ENCODE results near the gene POC1A.
A peak's percentile ranks its signal among the peaks of the same experiment; 100 is the strongest.

The POC1A gene

DNA sequence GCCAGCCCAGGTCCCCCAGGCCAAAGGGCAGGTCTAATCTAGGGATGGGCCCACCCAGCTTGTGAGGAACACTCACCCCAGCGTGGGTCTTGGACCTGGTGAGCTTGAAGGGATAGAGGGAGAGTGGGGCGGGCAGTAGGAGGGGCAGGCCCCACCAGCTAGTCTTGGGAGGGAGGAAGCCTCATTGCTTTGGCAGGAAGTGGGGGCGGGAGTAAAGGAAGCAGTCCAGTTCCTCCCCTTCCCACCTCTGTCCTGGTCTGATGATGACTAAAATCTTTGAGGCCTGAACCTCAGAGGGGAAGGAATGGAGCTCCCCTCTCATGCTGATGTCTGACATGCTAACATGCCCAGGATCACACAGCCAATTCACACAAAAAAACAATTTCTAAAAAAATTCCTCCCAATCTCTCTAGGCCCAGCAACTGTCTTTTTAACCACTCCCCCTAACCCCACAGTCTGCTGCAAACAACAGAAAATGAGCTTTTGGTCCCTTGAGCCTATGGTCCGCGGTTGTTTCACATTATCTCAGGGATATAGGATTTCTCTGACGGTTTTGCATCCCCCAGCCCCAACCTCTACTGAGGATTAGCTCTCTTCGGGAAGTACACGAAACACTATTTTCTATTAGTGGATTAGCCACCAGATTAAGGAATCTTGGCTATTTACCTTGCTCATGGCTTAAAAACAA lies 67.1 kb downstream of the POC1A start:
- FAIRE-seq (no peak), DNase-seq (ENCODE audit: low spot score) (no peak)

DNA sequence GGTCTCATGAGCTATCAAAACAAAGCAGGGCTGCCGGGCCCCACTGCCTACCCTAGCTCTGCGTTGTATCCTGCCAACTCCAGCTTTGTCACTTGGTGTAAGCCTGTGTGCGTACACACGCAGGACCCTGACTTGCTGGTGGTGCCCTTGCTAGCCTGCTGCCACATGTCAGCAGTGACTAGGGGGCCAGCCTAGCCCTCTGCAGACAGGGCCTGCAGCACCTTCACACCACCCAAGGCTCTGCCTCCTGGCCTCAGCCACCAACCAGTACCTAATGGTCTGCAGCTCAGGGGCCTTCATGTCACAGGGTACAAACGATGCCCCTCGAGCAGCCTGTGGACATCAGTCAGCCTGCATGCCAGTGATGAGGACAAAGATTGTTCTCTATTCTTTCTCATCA lies 67.8 kb downstream of the POC1A start:
- DNase-seq (ENCODE audit: low spot score): no peak
- FAIRE-seq: no peak

DNA sequence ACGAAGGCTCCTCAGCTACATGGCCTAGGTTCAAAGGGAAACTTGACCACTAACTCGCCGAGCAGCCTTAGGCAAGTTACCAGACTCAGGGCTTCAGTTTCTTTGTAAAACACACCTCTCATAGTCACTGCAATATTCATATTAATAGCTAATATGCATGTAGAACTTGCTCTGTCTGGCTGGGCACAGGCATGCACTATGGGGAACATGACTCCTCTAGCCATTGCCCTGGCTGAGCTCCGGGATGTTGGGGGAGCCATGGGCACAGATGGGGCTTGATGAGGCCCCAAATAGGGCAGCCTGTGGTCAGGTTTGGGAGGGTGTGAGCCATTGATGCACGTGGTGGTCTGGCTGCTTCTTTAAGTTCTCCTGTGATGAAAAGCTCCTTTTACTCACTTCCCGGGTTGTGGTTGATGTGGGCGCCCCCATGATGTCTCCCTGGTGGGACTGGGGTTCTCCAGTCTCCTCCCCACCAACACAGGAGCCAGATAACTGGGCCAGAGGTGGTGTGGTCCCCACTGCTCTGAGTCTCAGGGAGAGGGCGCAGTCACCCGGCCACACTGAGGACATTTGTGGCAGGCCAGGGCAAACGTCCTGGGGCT lies 68.4 kb downstream of the POC1A start:
- DNase-seq (ENCODE audit: low spot score): no peak
- no peak for FAIRE-seq

DNA sequence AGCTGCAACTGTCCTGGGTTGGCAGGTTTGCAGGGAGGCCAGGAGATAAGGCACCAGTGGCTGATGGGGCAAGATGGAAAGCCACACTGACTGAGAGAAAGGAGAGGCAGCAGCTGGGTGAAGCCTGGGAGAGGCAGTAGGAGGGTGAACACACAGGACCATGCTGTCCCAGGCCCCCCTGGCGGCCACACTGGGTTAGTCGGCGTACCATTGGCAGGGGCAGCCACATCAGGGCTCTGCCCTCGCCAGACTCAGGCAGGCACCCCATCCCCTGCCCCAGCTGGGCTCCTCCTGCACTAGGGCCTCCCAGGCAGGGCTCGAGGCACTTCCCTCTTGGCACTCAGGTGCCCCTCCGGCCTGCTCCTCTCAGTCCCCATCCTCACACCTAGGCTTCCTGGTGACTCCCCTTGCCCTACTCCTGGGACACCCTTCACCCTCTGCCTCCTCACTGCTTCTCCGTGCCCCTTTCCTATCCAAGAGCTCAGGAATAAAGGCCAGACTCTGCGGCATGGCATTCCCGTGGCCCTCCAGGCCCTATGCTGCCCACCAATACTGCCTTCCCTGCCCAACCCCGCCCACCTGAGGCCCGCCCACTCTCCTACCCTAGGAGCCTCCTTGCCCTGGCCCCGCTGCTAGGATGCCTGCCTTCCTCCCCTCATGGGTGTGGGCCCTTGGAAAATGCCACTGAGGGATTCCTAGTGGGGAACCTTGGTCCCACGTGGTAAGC lies 69.1 kb downstream of the POC1A start:
- DNase-seq (ENCODE audit: low spot score) (no peak), FAIRE-seq (no peak)

DNA sequence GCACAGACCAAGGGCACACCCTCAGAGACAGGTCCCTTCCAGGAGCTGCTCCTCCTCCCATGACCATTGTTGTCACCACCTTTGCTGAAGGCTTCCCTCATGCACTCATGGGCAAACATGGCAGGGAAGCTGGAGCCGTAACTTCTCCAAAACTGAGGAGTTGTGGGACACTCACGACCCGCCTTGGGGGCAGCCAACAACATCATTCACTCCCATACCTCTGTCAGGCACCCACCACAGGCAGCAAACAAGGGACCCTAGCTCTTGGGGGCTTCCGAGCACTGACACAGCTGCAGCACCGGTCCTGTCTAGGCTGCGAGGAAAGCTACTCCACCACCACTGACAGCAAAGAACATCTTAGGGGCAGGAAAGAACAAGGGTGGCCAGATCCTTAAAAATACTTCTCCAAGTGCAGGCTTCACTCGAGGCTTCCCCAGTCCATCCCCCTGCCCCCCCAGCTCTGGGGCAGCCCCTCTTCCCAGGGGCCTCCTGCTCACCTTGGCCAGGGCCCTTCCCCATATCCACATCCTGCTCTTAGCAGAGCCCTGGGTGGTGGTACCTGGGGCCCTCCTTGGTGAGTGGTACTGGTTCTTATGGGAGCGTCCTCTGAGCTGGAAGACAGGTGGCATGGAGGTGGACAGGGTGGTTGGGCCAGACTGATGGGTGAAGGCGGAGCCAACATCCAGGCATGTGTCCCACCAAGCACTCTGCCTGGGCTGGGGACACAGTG lies 69.8 kb downstream of the POC1A start:
- no peak for FAIRE-seq

DNA sequence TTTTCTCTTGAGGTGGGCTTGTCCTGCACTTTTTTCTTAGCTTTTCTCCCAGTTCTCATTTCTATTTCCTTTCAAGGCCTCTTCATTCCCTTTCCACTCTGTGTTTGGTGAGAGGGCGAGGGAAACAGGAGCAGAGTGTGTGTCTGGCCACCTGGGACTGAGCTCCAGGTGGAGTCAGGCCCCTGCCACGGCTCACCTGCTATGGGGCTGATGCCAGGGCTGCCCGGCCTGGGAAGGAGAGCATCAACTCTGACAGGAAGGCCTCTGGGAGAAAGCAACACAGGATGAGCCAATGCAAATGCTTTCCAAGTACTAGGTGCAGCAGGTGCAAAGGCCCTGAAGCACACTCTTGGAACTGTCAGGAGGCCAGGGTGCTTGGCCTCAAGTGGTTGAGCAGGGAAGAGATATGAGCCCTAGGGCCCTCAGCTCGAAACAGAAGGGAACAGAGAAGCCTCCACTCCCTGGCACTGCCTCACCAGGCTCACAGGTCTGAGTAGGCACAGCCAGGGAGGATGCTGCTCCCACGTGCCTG lies 70.6 kb downstream of the POC1A start:
- FAIRE-seq: no peak

More for the DNA sequence above, 69.8 kb downstream of the POC1A start:
- no peak for DNase-seq (ENCODE audit: low spot score)

DNA sequence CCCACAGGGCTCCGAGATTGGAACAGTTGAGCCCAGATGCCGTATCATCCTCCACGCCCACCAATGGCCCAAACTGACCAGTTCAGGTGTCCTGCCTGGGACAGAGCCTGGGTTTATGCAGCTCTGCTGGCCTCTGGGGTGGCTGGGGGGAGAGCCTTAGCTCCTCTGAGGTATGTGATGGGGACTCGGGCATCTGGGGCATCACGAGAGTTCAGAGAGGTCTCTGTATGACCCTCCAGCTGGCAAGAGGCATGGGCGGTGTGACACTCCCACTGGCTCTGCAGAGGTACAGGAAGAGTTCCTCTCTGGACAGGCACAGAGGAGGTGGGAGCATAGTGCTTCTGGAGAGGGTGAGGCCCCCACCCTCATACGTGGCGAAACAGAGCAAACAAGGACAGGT lies 71.3 kb downstream of the POC1A start:
- FAIRE-seq (peak; percentile 63), DNase-seq (ENCODE audit: low spot score) (no peak)

More for the DNA sequence above, 70.6 kb downstream of the POC1A start:
- no peak for DNase-seq (ENCODE audit: low spot score)

DNA sequence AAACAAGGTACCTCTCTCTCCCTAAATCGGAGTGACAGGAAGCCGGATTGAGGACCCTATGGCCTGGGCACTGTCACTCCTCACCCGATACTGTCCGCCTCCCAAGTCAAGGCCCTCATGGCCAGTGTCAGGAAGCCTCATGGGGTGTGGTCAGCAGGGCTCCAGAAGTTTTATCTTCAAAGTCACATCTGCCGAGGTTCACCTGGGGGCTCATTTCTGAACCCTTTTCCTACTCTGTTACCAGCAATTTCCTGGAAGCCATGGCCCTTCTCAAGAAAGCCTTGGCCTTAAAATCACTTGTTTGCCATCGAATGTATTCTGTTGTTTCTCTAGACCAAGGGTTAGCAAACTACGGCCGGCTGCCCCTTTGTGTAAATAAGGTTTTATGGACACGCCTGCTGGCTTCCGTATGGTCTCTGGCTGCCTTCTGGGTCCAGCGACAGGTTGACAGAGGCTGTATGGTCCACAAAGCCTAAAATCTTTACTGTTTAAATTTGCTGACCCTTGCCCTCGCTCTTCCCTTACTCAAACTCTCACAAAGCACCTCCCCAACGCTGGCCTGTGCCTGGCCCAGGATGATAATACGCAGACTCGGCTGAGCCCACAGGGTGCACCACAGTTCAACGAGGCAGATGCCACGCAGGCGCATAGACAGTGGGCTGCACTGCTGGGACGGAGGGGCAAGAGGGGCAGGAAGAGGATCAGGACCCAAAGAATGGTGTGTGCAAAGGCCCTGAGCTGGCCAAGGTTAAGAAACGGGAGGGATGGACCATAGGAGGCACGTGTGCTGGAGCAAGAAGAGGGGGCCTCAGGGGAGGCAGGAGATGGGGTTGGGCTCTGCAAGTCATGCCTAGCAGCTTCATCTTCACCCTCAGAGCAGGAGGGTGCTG lies 73.1 kb downstream of the POC1A start:
- no peak for FAIRE-seq
- no peak for DNase-seq (ENCODE audit: low spot score)

DNA sequence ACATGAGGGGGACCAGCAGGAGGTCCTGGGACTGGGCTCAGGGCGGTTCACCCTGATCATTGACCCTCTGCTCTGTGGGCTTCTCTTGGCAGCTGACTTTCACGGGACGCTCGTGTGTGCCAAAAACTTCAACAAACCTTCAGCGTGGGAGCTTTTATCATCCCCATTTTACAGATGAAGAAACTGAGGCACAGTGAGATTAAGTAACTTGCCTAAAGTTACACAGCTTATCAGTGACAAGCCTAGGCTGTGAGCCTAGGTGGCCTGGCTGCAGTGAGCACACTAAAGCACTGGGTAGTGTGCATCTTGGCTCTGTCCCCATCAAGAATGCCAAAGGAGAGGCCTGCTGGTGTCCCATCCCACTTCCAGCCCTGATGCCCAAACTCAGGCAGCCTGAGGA lies 74.3 kb downstream of the POC1A start:
- no peak for FAIRE-seq

DNA sequence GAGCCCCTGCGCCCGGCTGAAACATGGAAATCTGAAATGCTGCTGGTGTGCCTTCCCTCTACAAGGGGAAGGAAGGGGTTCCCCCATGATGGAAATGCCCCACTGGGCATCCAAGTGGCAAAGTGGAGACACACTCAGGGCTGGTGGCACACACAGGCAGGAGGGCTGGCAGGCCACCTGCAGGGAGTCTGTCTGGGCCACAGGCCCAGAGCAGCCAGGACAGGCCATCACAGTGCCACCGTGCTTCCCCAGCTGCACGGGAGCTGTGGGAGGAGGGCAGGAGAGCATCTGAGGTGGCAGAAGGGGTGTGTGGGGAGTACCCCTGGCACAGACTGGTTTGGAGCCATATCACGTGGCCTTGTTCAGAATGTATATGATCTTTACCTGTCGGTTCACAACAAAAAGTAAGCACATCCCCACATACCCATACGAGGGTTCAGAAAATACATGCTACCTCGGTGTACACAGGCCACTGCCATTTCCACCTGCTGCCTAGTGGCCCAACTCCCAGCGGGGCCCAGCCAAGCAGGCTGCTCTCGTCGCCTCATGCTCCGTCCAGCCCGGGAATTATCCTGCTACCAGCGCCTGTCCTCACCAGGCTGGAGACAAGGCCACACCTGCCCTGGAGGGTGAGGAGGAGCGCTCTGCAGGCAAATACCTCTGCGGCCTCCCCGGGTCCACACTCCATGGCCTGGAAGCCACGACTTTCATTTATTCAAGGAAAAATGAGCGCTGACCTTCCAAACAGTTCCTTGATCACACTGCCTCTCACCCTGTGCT lies 75.3 kb downstream of the POC1A start:
- DNase-seq (ENCODE audit: low spot score): no peak
- no peak for FAIRE-seq

More for the DNA sequence above, 74.3 kb downstream of the POC1A start:
- DNase-seq (ENCODE audit: low spot score): no peak

DNA sequence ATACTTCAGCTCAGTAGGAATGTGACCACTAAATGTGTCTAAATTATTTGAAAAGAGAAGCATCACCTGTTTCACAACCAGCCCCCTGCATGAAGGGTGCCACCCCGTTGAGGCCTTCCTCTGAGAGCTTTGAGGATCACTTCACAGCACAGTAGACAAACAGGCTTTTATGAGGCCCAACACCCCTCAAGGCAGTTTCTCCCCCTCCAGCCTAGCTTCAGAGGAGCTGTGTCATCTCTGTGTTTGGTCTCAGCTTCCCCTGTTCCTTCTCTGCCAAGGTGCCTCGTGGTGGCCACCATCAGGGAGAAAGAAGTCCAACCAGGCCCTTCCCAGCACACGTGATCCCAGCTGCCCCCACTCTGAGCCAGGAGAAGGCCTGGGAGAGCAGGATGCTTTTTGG lies 76.3 kb downstream of the POC1A start:
- DNase-seq (ENCODE audit: low spot score) (no peak), FAIRE-seq (no peak)

DNA sequence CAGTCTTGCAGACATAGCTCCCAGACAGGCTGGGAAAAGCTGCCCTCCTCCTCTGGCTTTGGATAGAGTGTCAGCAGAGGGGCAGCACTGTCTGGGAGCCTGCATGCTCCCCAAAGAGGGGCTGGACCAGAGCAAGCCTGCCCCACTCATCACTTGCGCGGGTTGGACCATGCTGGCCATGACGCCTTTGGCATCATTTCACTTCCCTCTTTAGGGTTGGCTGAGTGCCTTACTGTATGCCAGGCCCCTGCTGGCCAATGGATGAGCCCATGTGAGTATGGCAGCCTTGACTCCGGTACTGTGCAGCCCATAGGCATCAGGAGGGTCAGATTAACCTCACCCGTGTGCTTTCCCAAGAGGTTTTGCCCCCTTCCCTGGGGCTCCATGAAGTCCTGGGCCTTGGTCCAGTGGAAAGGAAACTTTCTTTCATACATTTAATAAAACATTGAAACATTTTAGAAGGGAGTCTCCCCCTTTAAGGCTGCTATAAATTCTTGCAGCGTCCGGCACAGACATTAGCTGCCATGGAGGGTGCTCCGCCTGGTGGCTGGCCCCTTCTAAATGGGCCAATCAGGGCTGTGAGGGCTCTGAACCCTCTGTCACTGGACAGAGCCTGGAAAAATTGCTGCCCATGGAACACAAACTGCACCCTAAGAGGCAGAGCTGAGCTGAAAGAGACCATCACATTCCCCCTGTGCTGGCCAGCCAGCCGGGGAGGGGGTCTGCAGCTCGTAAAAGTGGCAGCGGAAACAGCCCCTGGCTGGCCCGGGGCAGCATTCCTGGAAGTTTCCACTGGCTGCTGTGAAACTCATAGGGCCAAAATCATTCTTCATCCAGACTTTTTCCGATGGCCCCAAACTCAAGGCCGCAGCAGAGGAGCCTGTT lies 77.1 kb downstream of the POC1A start:
- no peak for DNase-seq (ENCODE audit: low spot score)
- FAIRE-seq: no peak

DNA sequence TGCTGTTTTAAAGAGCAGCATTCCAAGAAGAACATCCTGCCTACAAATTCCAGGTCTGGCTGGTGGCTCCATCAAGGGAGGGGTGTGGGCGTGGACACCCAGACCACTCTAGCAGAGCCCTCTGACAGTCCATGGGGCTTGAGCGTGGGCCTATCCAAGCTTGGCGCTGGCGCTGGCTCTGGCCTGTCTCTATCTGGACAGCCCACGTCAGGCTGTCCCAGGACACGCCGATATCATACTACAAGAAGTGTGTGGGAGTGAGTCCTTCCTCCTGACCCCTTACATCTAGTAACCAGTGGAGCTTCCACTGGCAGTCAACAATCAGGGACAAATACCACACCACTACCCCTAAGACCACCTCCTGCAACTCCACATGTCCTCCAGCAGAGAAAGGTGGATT lies 80.7 kb downstream of the POC1A start:
- DNase-seq (ENCODE audit: low spot score): no peak
- no peak for FAIRE-seq

DNA sequence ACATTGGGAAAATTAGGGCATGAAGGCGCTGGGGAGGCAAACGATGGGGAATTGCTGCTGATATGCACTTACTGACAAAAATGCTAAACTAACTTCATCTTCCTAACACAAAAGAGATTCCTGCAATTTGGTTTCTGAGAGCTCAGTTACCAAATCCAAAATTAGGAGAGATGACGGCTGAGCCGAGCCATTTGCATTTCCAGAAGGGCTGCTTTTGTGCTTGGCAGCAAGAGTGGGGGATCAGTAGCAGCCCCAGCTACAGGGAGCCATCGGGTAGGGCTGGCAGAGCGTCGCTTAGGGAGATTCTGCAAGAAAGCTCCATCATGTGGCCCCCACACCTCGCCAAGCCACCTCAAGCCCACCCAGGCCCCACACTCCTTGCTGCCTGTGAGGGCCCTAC lies 81.8 kb downstream of the POC1A start:
- no peak for FAIRE-seq
- DNase-seq (ENCODE audit: low spot score): no peak

DNA sequence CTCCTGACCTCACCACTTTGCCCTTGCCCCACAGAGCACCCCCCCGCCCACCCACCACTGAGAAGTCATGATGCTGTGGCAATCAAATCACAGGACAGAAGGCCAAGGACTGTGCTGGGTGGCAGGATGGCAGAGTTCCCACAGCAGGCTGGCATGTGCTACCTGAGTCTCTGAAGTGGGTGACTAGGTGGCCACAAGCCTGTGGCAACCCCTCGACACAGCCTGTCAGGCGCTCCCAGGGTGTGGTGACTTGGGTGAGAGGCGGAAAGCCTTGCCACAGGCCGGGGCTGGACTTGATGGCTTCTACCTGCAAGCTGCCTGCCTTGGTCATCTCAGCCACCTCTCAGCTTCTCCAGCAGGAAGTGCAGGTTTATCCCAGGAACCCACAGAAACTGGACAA lies 82.2 kb downstream of the POC1A start:
- DNase-seq (ENCODE audit: low spot score) (no peak), FAIRE-seq (no peak)

DNA sequence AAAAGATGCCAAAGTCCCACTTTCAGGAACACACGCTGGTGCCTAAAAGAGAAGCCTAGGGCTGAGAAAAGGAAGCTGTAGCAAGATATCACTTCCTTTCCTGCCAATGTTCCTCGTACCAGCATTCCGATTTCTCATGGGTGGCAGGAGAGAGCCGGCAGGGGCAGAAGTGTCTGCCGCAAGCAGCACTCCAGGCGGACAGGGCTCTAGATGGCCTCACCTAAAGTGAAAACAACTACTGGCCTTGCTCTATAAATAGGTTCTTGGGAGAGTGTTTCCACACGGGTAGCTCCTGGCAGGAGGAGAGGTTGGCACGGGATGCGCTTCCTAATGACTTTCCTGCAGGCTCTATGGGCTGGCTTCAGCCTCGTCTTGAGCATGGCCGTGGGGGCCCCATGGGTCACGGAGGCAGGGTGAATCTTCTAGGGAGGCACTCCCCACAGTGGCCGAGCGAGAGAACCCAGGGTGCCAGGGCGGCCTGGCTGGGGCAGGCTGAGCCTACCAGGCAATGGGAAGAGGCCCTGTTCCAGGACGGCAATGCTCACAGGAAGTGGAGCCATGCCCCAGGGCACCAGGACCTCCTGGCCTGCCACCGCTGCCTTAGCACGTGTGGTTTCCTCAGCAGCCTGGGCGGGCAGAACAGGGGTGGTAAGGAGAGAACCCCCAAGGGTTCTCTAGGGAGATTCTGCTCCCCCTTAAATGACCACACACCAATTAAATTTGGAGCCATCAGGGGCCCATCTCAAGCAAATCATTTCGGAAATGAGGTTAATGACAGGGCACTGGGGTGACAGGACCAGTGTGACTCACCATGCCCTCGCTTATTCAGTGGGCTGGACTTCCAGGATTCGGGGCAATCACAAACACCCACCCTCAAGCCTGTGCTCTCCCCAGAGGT lies 83.2 kb downstream of the POC1A start:
- no peak for DNase-seq (ENCODE audit: low spot score)
- no peak for FAIRE-seq

DNA sequence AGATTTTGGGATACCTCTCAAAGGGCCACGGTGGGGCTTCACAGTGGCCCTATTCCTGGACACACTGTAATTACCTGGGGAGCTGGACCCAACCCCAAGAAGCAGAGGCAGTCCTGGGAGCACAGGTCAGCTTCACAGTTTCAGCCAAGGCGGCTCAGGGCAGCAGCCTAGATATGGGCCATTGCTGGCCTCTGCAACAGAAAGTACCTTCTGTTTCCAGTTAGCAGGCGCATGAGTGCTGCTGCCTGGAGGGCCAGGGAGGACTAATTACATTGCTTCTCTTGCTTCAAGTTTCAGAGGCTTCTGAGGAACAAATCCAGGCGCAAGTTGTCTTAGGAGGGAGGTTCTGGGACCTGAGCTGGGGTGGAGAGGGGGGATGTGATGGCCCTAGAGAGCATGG lies 84.4 kb downstream of the POC1A start:
- DNase-seq (ENCODE audit: low spot score) (no peak), FAIRE-seq (no peak)

DNA sequence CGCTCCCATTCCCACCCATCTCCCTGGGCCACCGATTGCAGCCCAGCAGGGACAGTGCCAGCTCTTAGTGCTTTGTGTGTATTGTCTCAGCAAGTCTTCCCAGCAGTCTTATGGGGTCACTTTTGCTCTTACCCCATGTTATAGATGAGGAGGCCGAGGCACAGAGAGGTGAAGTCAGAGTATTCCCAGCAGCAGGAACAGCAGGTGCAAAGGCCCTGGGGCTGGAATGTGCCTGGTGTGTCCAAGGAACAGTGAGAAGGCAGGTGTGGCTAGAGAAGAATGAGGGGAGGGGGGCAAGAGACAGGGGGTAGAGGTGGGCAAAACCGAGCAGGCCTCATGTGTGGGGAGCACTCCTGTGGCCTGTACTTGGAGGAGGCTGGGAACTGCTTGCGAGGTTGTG lies 85.1 kb downstream of the POC1A start:
- DNase-seq (ENCODE audit: low spot score): no peak
- FAIRE-seq: no peak

Measured in urothelium cell line (cell line).